ENCODE results near the gene EPHA6.
"Not testable (repeated sequence)": the region's sequence is repeated elsewhere in the genome, so short reads cannot be mapped to it uniquely, and the experiment has no call there.

EPHA6 gene

DNA sequence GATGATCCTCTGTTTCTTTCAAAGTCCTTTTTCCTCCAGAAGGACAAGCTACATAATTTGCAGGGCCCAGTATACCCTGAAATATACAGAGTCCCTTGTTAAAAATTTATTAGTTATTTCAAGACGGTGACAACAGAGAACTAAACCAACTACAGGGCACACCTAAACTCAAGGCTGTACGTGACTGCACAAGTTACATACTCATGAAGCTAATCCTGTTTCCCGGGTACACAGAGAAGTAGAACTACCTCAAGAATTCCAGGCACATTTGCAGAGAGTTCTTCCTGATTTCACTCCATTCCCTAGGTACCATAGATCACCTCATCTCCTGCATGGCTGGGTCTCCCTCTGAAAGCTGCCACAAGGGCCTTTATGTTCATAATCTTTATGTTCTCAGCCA lies 670.8 kb downstream of the EPHA6 start:
- DNase-seq: no peak

DNA sequence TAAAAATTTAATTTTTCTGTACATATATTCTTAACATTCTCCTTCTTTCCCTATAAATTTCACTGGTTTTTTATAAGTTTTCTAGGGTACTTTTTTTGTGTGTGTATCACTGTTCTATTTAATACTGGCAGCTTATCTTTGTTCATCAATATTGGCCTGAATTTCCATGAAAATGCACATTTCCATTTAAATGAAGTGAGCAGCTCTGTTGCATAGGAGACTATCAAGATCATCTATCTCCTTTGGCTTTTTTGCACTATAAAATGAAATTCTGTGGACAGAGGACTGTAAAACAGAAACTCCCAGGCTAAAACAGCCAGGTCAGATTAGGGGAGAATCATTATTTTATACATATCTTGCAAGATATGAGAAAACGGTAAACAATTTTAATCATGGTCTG lies 673.2 kb downstream of the EPHA6 start:
- no peak for DNase-seq

DNA sequence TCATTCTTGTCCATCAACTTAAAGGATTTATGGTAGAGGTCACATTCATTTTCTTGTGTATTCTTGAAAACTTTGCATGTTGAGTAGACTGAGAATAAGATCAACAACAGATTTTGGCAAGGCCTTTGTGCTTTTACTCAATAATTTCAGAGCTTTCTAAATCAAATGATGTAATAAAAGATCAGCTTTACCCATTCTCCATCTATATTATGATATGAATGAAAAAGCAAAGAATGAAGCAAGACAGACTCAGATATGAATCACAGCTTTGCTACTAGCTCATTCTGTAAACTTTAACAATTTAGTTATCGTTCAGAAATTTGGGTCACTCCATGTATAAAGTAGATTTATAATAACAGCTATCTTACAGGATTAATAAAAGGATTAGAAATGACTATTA lies 674.3 kb downstream of the EPHA6 start:
- no peak for DNase-seq

DNA sequence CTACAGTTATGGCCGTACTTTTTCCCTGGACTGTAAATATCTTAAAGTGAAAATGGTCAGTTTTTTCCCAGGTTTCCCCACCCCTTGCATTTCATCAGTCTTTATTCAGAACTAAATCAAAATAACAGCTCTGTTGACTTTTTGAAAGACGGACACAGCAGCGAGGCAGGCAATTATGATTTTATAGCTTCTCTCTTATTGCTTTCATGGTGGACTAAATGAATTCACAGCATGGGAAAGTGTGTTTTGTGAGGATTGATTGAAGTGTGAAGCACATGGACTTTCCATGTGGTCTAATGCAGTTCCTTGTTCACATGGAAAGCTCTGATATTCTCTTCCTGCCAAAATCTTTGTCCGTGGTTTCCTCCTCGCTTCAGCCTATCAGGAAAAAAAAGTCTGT lies 681.5 kb downstream of the EPHA6 start:
- no peak for DNase-seq

DNA sequence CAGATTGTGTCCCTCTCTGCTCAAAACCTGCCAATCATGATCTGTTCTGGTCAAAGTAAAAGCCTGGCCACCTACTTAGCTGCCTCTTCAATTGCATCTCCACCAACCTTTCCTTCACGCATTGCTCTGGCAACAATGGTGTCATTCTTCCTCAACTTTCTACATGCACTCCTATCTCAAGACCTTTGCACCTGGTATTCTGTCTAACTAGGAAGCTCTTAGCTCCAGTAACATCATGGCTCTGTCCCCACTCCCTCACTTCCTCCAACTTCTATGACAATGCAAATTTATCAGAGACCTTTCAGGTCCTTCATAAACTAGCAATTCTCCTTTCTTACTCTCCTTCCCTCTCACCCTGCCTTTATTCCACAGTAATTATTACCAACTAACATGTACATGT lies 682.7 kb downstream of the EPHA6 start:
- DNase-seq: no peak

DNA sequence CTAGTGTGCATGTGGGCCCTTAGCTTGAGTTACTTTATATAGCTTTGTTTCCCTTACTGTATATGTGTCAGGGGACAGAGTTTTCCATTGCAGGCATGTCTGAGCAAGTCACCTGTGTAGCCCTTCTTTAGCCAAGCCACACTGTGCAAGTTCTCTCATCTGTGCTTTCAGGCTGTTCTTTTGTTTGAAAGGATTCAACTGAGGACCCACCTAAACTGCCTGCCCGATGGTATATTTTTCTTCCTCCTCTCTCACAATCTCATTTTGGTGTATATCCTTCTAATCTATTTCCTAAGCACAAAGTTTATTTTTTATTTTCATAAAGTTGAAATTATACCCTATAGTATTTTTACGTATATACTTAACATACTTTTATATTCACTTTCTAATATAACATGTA lies 690.1 kb downstream of the EPHA6 start:
- no peak for DNase-seq

DNA sequence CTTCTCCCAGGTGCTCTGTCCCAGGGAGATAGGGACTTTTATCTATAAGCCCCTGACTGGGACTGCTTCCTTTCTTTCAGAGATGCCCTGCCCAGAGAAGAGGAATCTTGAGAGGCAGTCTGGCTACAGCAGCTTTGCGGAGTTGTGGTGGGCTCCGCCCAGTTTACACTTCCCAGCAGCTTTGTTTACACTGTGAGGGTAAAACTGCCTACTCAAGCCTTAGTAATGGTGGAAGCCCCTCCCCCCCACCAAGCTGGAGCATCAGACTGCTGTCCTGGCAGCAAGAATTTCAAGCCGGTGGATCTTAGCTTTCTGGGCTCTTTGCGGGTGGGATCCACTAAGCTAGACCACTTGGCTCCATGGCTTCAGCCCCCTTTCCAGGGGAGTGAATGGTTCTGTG lies 696.4 kb downstream of the EPHA6 start:
- no peak for DNase-seq

DNA sequence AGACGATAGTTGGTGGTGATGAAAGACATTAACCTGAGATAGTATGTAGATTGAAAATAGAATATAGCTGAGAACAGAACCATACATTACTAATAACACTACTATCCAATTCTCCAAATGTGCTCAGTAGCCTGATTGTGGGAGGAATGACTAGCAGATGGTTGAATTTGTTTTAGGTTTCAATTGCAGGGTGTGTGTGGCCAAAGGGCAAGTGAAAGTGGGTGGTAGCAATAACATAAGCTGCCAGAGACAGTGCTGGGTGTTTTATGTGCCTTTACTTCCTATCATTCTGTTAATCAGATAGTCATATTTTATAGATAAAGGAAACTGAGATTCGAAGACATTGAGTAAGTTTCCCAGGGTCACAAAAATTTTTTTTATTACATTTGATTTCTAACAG lies 700.7 kb downstream of the EPHA6 start:
- no peak for DNase-seq

DNA sequence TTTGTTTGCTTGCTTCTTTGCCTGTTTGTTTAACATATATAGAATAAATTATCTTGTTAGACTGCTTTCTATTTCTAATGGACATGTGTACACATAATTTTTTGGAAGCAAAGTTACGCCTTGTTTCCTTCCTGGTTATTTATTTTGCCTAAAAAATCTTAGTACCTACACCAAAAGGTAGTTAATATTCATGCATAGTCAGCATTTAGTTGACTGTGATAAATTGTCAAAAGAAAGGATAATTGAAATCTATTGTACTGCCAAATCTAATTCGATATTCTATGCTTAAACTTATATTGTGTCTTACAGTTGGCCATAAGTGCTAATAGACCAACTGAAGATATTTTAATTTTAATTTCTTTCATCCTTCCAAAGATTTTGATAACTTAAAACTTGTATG lies 716.3 kb downstream of the EPHA6 start:
- DNase-seq: no peak

DNA sequence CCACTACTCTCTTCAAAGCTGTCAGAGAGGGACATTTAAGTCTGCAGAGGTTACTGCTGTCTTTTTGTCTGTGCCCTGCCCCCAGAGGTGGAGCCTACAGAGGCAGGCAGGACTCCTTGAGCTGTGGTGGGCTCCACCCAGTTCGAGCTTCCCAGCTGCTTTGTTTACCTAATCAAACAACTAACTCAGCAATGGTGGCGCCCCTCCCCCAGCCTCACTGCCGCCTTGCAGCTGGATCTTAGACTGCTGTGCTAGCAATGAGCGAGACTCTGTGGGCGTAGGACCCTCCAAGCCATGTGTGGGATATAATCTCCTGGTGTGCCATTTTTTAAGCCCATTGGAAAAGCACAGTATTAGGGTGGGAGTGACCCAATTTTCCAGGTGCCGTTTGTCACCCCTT lies 733.2 kb downstream of the EPHA6 start:
- DNase-seq: not testable (repeated sequence)

DNA sequence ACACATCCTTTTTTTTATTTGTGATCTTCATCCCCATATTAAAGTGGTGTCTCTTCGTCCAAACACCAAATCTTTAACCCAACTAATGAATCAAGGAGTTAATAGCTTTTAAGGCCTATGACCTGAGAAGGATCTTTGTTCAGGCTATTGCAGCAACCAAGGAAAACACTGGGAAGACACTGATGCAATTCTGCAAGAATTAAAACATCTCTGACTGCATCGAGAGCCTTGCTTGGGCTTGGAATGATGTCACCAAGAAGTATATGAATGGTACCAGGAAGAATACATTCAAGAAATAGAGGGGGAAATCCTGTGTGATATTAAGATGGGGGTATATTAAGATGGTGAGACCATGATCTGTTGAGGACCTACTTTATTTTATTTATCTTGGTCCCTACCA lies 736.0 kb downstream of the EPHA6 start:
- no peak for DNase-seq

DNA sequence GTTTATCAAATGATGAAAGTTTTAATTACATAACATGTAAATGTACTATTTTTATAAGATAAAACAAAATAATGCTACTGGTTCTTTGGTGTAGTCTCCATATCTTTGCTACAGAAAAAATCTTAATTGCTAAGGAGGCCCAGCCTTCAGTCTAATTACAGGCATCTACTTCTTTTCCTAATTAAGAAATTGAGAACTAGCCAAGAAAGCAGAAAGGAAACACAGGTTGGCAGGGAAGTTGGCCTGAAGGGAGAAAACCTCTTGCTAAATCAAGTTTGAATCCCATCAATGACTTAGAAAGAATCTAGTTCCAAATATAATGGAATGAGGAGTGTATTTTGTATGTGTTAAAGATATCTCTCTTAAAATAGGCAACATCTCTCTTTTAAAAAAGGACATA lies 737.8 kb downstream of the EPHA6 start:
- DNase-seq: no peak

DNA sequence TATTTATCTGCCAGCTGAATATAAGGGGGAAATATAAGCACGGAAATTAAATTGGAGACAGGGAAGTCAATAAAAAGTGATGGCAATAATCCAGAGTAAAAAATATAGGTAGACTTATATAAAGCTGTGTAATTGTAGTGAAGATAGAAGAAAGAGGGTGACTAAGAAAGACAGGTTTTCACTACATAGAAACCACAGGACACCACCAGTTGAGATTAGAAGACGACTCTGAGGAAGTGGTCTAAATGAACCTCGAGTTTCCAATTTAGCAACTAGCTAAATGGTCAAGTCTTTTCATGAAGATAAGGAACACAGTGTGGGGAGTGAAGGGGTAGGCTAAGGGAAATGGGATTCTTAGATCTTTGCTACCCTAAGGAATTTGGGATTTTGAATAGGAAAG lies 761.3 kb downstream of the EPHA6 start:
- DNase-seq: no peak

DNA sequence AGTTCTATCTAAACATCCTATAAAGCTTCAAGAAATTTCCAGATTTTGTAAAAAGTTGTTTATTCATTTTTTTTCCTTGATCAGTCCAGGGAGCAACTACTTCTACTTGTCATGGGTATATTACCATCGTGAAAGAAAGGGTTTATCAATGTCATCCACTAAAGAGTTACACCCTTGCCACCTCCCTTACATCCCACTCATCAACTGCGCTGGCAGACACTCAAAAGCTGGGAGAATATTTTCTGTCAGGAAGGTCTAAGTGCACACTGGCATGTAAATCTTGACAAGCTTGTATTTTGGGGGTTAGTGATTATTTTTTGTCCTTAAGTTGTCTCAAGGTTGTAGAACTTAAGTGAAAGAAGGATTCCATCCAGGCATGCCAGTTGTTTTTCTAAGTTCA lies 761.8 kb downstream of the EPHA6 start:
- DNase-seq: no peak

DNA sequence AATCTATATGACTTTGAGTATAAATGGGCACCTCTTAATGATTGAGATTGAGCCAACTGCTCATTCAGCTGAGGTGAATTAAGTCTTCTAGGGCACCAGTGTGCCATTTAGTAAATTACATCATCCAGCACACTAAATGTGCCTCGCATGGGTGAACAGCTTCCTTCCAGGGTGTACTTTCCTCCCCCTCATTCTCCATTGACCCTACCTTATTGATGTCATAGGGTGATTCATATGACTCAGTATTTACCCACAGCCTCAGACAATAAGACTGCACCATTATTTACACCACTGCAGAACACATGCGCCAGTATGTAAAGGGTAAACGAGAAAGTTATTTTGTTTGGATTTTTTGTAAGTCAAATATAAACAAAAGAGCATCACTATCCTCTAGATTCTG lies 765.0 kb downstream of the EPHA6 start:
- DNase-seq: no peak

DNA sequence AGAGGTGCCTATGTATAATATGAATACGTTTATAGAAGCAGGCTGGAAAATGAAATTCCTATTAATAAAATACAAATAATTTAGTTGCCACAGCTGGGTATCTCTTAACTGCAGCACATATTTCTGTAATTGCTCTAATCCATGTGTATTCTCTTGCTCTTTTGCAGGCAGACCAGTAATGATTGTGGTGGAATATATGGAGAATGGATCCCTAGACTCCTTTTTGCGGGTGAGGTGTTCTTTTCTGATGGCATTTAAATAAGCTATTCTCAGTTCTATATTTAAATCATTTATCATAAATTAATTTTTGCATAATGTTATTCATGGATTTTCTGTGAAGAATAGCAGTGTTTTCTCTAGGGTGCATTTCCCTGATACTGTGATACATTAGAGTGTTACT lies 796.2 kb downstream of the EPHA6 start:
- no peak for DNase-seq

DNA sequence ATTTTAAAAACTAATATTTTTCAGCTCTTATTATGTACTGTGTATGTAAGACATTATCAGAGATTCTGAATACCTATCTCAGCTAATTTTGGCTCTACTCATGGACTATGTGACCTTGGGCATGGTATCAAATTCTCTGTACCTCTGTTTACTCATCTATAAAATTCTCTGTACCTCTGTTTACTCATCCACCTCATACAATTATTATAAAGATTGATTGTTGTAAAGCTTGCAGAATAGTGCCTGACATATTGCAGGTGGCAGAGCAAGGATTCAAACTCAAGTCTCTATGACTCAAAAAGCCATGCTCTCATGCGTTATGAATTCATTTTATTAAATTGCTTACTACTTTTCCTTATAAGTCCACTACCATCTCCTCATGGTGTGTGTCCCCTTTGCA lies 798.2 kb downstream of the EPHA6 start:
- DNase-seq: no peak

DNA sequence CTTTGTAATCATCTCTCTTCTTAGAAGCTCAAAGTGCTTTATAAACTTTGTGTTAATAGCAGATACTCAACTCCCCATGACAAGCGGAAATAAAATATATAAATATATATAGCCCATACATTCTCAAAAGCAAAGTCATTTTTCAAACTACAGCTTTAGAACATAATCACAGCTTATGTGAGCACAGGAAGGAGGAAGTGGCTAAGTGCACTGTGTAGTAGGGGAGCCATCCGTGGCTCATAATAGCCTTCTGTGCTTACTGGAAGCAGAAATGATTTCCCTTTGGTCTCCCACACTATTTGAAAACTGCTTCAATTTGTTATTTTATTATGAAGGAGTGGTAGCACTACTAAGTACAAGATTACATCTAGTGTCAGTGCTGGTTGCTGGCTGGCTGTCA lies 798.7 kb downstream of the EPHA6 start:
- DNase-seq: no peak

DNA sequence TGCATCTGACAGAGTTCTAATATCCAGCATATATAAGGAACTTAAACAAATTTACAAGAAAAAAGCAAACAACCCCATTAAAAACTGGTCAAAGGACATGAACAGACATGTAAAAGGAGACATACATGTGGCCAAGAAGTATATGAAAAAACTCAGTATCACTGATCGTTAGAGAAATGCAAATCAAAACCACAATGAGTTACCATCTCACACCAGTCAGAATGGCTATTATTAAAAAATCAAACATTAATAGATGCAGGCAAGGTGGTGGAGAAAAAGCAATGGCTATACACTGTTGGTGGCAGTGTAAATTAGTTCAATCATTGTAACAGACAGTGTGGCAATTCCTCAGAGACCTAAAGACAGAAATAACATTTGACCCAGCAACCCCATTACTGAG lies 806.1 kb downstream of the EPHA6 start:
- DNase-seq: not testable (repeated sequence)

DNA sequence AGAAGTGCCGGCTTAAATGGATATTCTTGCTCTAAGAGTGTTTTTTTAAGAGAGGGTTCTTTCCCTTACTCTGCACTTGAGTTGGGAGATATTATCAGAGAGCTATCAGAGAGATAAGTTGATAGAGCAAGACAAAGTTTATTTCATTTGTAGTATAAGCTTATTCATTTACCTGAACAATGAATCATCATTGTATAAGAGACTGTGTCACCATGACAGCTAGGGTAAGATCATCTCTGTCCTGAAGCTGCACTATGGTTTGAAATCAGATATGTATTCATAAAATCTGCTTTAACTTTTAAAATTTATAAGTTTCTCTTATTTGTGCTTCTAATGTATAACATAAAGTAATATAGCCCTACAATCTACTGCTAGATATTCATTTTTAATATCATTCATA lies 822.1 kb downstream of the EPHA6 start:
- no peak for DNase-seq

DNA sequence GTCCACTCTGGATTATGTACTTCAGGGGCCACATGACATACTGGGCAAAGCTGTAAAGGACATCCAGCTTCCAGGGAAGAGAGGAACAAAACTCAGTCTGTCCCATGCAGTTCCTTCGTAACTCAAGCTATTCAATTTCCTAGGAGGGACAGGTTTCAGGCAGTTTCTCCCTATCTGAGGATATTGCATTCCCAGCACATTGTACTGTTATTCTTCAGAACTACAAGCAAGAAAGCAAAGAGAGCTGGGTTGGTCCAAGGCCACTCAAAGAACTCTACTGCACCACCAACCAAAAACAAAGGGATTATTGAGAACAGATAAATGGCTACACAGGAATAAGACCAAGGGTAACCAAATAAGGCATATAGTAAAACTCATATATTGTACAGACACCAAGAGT lies 832.5 kb downstream of the EPHA6 start:
- DNase-seq: no peak

DNA sequence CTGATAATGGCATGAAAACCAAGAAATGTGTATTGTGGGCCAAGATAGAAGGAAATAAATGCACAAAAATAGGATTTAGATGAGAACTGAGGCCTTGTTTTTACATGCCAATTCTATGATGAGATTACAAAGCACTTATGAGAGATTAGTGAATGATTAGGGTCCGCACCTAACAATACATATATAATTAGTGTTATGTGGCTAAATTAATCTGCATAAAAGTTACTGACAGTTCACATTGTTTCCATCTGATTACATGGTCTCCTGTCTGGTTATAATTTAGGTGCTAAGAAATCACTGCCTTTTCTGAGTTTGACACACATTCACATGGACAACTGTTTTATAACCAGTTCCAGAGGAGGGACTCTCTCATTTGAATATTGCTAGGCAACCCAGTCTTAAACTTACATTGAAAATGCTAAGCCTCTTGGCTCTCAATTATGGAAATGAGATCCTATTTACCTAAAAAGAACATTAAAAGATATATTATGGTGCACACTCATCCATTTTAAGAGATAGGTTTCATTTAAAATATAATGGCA lies 833.1 kb downstream of the EPHA6 start:
- no peak for DNase-seq

DNA sequence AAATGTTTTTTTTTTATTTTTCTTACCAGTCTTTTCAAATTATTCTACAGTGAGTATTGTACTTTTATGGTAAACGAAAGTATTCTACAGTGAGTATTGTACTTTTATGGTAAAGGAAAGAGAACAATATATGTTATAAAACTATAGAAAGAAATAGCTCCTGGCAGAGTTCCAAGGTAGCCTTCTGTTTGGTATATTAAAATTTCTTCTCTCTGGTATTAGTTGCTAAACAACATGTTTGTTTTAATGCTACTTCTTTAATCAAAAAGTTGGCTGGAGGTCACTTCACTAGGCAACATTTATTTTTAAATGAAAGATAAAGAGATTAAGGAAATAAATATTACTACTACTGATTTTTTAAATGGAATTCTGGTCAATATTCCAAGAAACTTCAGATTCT lies 841.6 kb downstream of the EPHA6 start:
- no peak for DNase-seq

DNA sequence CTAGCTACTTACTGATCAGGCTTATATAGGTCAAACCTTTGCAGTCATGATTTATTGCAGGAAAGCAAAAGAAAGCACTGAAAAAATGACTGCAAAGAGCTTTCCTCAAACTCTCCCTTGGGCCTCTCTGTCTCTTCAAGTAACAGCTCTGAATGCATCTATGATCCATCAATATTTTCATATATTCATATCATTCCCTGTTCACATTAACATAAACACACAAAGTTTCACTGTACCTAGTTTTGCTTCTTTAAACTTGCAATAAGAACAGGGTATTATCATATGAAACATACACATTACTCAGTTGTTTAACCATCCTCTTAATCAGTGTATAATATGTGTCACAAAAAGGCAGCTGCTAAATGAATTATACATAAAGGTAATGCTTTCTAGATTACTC lies 842.2 kb downstream of the EPHA6 start:
- DNase-seq: no peak

DNA sequence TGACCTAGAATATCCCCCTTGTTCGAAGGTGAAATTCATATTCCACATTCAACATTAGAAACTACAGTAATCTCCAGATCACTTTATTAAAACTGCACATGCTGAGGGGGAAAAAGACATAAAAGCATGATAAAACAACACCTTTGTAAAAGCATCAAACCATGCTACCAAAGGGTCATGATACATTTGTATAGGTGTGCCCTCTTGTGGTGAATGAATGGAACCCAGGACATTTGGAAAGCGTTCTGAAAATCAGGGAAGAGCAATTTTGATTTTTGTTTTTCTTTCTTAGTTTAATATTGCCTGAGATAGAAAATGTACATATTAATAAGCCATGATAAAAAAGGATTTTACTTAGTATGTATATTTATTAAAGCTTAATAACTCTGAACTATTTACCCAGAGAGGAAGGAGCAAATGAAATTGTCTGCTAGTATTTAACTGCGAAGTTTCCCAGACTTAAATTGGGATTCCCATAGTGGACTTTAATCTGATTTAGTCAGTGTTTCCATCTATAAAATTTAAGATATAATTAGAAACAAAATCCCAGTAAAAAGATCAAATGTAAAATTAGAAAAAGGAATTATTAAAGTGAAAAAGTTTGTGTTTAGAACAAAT lies 844.4 kb downstream of the EPHA6 start:
- peak; percentile 59 for DNase-seq

DNA sequence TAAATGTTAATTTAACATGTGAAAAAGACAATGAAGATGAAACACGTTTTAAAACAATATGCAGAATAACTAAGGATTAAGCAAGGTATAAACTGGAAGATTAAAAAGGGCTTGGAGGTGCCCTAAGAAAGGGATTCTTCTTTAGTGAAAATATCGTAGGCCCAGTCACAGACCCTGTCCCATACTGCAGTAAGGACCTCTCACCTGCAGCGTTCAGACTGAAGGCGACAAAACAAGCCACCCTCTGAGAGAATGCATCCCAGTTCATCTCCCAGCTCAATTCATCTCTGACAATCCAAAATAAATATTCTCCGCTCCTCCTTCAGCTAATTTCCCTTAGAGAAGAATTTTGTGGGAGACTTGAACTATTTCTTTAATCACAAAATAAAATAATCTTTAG lies 847.9 kb downstream of the EPHA6 start:
- no peak for DNase-seq

All from hematopoietic multipotent progenitor cell treated with erythropoietin and hydrocortisone succinate and interleukin-3 and kit ligand, for 6 days (in vitro differentiated cells).